ENCODE measurements around the gene SH3GLB2. TPM values are rescaled to one million over a fixed set of nuclear protein-coding genes. Genes with fewer than 3 reads are reported as not detected.
A peak's percentile ranks its signal among the peaks of the same experiment; 100 is the strongest.

The SH3GLB2 gene
- total RNA-seq (68.3 and 85.4 TPM in 2 replicates), polyA plus RNA-seq (124 and 189 TPM in 2 replicates)

GRCh38 chr9:129028192-129028966, at the start of gene SH3GLB2:
Gene SH3GLB2, minus strand, starts transcription at chr9:129028331. Its CDS starts 177 bp downstream, at chr9:129028154.
- peak; percentile 98 for DNase-seq (ENCODE audit: low spot score)
- Histone ChIP-seq H3K27ac (peak within 1 kb of the TSS; percentile 94), H3K4me3 (peak within 1 kb of the TSS; percentile 77), H3K4me1 (ENCODE audit: insufficient read depth) (peaks cover 20% of the 10 kb centered on the region), H3K9me2 (replicated peaks; ENCODE audit: insufficient read depth) (no peaks in the 10 kb centered on the region), H3K27me3 (no peaks in the 10 kb centered on the region), H4K20me1 (ENCODE audit: insufficient read depth, poor library complexity, severe bottlenecking) (peaks cover 1% of the 10 kb centered on the region), H3K9me3 (ENCODE audit: low read depth) (no peaks in the 10 kb centered on the region), H2AFZ (peak within 1 kb of the TSS; percentile 83), H3K79me2 (peaks cover 40% of the 10 kb centered on the region), H3K4me2 (peak within 1 kb of the TSS; percentile 98), H3K36me3 (replicated peaks; ENCODE audit: insufficient read depth, low read depth) (no peaks in the 10 kb centered on the region)
- TF ChIP-seq EZH2 (IDR thresholded peaks at IDR 0.05; ENCODE audit: borderline replicate concordance) (no peak), CTCF (IDR thresholded peaks at IDR 0.05; ENCODE audit: poor library complexity) (peak; percentile 86)
- WGBS (ENCODE audit: low lambda C conversion rate, missing lambda C conversion rate): 14% methylated on average over 10 of the region's 60 CpGs

- 95% methylated on average over 10 of the region's 10 CpGs for WGBS (ENCODE audit: low lambda C conversion rate, missing lambda C conversion rate)
- H2AFZ ChIP-seq: no peak overlapping the region
- no peaks in the 10 kb centered on the region for H3K9me3 ChIP-seq (ENCODE audit: low read depth)
- no peaks in the 10 kb centered on the region for H3K36me3 ChIP-seq (replicated peaks; ENCODE audit: insufficient read depth, low read depth)
- H3K4me2 ChIP-seq: no peak overlapping the region
- no peak for DNase-seq (ENCODE audit: low spot score)
- peaks cover 11% of the 10 kb centered on the region for H3K79me2 ChIP-seq
- H3K9me2 ChIP-seq (replicated peaks; ENCODE audit: insufficient read depth): no peaks in the 10 kb centered on the region
- H3K4me1 ChIP-seq (ENCODE audit: insufficient read depth): peaks cover 5% of the 10 kb centered on the region
- no peak overlapping the region for H3K27ac ChIP-seq
- no peaks in the 10 kb centered on the region for H3K27me3 ChIP-seq
- TF ChIP-seq EZH2phosphoT487 (IDR thresholded peaks at IDR 0.05; ENCODE audit: low read depth, severe bottlenecking, unreplicated experiment) (no peak), CTCF (IDR thresholded peaks at IDR 0.05; ENCODE audit: poor library complexity) (no peak), EZH2 (IDR thresholded peaks at IDR 0.05; ENCODE audit: borderline replicate concordance) (no peak)
- H4K20me1 ChIP-seq (ENCODE audit: insufficient read depth, poor library complexity, severe bottlenecking): no peaks in the 10 kb centered on the region
- no peak overlapping the region for H3K4me3 ChIP-seq
These were observed 49.1 kb upstream of the SH3GLB2 start for GRCh38 chr9:129077236-129077635.

DNA sequence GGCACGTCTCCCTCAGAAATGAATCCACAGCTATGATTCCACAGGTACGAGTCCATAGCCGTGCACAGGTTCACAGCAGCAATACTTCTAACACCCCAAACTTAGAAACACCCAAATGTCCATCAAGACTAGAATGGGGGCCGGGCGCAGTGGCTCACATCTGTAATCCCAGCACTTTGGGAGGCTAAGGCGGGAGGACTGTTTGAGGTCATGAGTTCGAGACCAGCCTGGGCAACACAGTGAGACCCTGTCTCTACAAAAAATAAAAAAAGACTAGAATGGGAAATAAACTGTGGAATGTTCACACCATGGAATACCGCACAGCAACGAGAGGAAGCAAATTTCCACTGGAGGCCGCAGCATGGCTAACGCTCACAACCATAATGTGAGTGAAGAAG, 48.5 kb upstream of the SH3GLB2 start:
- no peaks in the 10 kb centered on the region for H3K9me3 ChIP-seq (ENCODE audit: low read depth)
- H2AFZ ChIP-seq: no peak overlapping the region
- DNase-seq (ENCODE audit: low spot score): no peak
- H3K4me1 ChIP-seq (ENCODE audit: insufficient read depth): peaks cover under 1% of the 10 kb centered on the region
- 98% methylated on average over 11 of the region's 11 CpGs for WGBS (ENCODE audit: low lambda C conversion rate, missing lambda C conversion rate)
- TF ChIP-seq CTCF (IDR thresholded peaks at IDR 0.05; ENCODE audit: poor library complexity) (no peak), EZH2 (IDR thresholded peaks at IDR 0.05; ENCODE audit: borderline replicate concordance) (no peak), EZH2phosphoT487 (IDR thresholded peaks at IDR 0.05; ENCODE audit: low read depth, severe bottlenecking, unreplicated experiment) (no peak)
- H3K79me2 ChIP-seq: peaks cover 5% of the 10 kb centered on the region
- H3K4me3 ChIP-seq: no peak overlapping the region
- H3K9me2 ChIP-seq (replicated peaks; ENCODE audit: insufficient read depth): no peaks in the 10 kb centered on the region
- no peak overlapping the region for H3K4me2 ChIP-seq
- H3K27me3 ChIP-seq: no peaks in the 10 kb centered on the region
- H3K27ac ChIP-seq: no peak overlapping the region
- H3K36me3 ChIP-seq (replicated peaks; ENCODE audit: insufficient read depth, low read depth): no peaks in the 10 kb centered on the region
- no peaks in the 10 kb centered on the region for H4K20me1 ChIP-seq (ENCODE audit: insufficient read depth, poor library complexity, severe bottlenecking)
